RWPE1 (cell line): ENCODE results near the gene SHCBP1L.

ENCODE experiments used
- CTCF ChIA-PET: fragments of 350-600 bp; sonication (Branson Sonifier 250); formaldehyde crosslinking; extraction: SDS; loops from one replicate; lab custom pipeline; 2021; lab: Yijun Ruan, JAX
- POLR2A ChIA-PET: fragments of 400-600 bp; formaldehyde crosslinking; extraction: SDS; loops from one replicate; lab custom pipeline; 2020; ENCODE audit warnings: antibody characterized with exemption; ENCODE audit not compliant: low non-redundant PET; lab: Yijun Ruan, JAX
- DNase-seq: peaks from one replicate; pipeline ENCODE4 v3.0.0; 2012; ENCODE audit warnings: low spot score
- H3K27ac ChIP-seq: fragments of 450-650 bp; 2 replicates; pipeline ENCODE4 v1.5.1; 2017
- CTCF ChIP-seq: fragments of 450-650 bp; conservative IDR thresholded peaks from 2 replicates; pipeline ENCODE4 v1.5.1; 2017; ENCODE audit warnings: low read depth, mild to moderate bottlenecking

SHCBP1L gene

GRCh38 chr1:182930985-182931384 lies 22.0 kb downstream of the SHCBP1L start:
- no peak for DNase-seq
- ChIA-PET POLR2A (no interaction called here), CTCF (interaction anchor here (0.6 kb wide), 1 partner anchor 21 kb away, joined by 10 read pairs; no protein-coding TSS in a partner anchor)
- TF ChIP-seq CTCF: no peak
- no peak overlapping the region for H3K27ac ChIP-seq

GRCh38 chr1:182927693-182928433 lies 25.1 kb downstream of the SHCBP1L start:
- H3K27ac ChIP-seq: no peak overlapping the region
- POLR2A ChIA-PET: no interaction called here
- CTCF ChIA-PET: no interaction called here
- no peak for DNase-seq
- no peak for TF ChIP-seq CTCF

GRCh38 chr1:182925661-182926060 lies 27.3 kb downstream of the SHCBP1L start:
- CTCF ChIA-PET: no interaction called here
- POLR2A ChIA-PET: no interaction called here
- H3K27ac ChIP-seq: no peak overlapping the region
- DNase-seq: no peak
- no peak for TF ChIP-seq CTCF

- ChIA-PET CTCF (no interaction called here), POLR2A (no interaction called here)
- no peak overlapping the region for H3K27ac ChIP-seq
Observed at GRCh38 chr1:182917378-182917777, 35.6 kb downstream of the SHCBP1L start.

GRCh38 chr1:182913401-182913800 lies 39.6 kb downstream of the SHCBP1L start:
- CTCF ChIA-PET: no interaction called here
- POLR2A ChIA-PET: no interaction called here
- DNase-seq: no peak
- H3K27ac ChIP-seq: no peak overlapping the region
- TF ChIP-seq CTCF: no peak

More at GRCh38 chr1:182917378-182917777, 35.6 kb downstream of the SHCBP1L start:
- no peak for TF ChIP-seq CTCF
- DNase-seq: no peak

- TF ChIP-seq CTCF: no peak
- no peak for DNase-seq
Observed at GRCh38 chr1:182910143-182910542, 42.8 kb downstream of the SHCBP1L start.

More at GRCh38 chr1:182910143-182910542, 42.8 kb downstream of the SHCBP1L start:
- CTCF ChIA-PET: interaction anchor here (0.6 to 0.7 kb wide), 2 partner anchors 20 to 616 kb away, joined by 9 to 10 read pairs; no protein-coding TSS in a partner anchor
- POLR2A ChIA-PET: no interaction called here
- no peak overlapping the region for H3K27ac ChIP-seq
